ENCODE measurements around the gene PCDHGB4. TPM values are rescaled to one million over a fixed set of nuclear protein-coding genes. Genes with fewer than 3 reads are reported as not detected.

Gene PCDHGB4
- total and polyA plus RNA-seq, 10 of the 15 experiments (the other 5 are each of a cell fraction or from before 2014, with no cell fraction given), result 0.02 to 0.20 (median 0.04) TPM; not detected in 4

DNA sequence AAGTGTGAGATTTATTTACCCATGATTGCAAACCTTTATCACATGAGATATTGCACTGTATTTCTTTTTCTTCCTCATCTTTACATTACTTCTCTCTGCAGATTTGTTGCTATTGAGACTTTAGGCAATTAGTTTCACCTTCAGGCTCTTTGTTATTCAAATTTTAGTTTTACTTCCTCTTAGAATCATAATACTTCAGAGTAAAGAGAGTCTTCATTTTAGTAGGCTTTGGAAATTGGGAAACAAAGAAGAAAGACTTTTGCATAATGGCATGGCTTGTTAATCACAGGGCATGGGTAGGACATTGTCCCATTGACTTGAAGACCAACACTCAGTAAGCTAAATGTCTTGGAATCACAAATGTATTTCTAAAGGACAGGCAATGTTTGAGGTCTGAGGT, 24.8 kb upstream of the PCDHGB4 start:
- in situ Hi-C loops (cut with MboI), result no loop called here
- intact Hi-C loops (cut with micrococcal nuclease; ENCODE audit: unreplicated experiment), result no loop called here
- ChIA-PET CTCF (no interaction called here), SMC1A (ENCODE audit: uncharacterized antibody, unreplicated experiment) (no interaction called here), RAD21 (ENCODE audit: unreplicated experiment) (no interaction called here), POLR2A (no interaction called here)
- Histone ChIP-seq H3K9me3 (replicated peaks; ENCODE audit: control insufficient read depth, insufficient read depth, low read length) (peaks cover 15% of the 10 kb centered on the region; the same call in 2 of the 3 replicates), H3K4me2 (ENCODE audit: control insufficient read depth, insufficient read depth) (no peak overlapping the region), H4K20me1 (ENCODE audit: control insufficient read depth, insufficient read depth) (no peaks in the 10 kb centered on the region), H3K4me1 (ENCODE audit: control insufficient read depth, insufficient read depth, low read length) (no peaks in the 10 kb centered on the region), H3K27ac (ENCODE audit: control insufficient read depth, insufficient read depth) (no peak overlapping the region), H3K9ac (ENCODE audit: control insufficient read depth, insufficient read depth, low read length) (no peak overlapping the region), H3K79me2 (ENCODE audit: control insufficient read depth, insufficient read depth, low read length) (no peaks in the 10 kb centered on the region), H3K36me3 (ENCODE audit: control insufficient read depth in 2 of 2, insufficient read depth in 2 of 2, low read length in 1 of 2) (no peaks in the 10 kb centered on the region), H3K4me3 (no peak overlapping the region), H3K27me3 (replicated peaks in 1 of 2; ENCODE audit: control insufficient read depth in 2 of 2, insufficient read depth in 2 of 2, low read length in 1 of 2) (no peaks in the 10 kb centered on the region; a peak in 1 of 4 replicates), H2AFZ (ENCODE audit: control insufficient read depth, low read depth, low read length) (no peak overlapping the region)
- DNase-seq (ENCODE audit: low read depth, low spot score) (no peak), FAIRE-seq (no peak), ATAC-seq (no peak)
- no TSS peak for BruUV-seq (replicated peaks)
- TF ChIP-seq, protein P1, sequence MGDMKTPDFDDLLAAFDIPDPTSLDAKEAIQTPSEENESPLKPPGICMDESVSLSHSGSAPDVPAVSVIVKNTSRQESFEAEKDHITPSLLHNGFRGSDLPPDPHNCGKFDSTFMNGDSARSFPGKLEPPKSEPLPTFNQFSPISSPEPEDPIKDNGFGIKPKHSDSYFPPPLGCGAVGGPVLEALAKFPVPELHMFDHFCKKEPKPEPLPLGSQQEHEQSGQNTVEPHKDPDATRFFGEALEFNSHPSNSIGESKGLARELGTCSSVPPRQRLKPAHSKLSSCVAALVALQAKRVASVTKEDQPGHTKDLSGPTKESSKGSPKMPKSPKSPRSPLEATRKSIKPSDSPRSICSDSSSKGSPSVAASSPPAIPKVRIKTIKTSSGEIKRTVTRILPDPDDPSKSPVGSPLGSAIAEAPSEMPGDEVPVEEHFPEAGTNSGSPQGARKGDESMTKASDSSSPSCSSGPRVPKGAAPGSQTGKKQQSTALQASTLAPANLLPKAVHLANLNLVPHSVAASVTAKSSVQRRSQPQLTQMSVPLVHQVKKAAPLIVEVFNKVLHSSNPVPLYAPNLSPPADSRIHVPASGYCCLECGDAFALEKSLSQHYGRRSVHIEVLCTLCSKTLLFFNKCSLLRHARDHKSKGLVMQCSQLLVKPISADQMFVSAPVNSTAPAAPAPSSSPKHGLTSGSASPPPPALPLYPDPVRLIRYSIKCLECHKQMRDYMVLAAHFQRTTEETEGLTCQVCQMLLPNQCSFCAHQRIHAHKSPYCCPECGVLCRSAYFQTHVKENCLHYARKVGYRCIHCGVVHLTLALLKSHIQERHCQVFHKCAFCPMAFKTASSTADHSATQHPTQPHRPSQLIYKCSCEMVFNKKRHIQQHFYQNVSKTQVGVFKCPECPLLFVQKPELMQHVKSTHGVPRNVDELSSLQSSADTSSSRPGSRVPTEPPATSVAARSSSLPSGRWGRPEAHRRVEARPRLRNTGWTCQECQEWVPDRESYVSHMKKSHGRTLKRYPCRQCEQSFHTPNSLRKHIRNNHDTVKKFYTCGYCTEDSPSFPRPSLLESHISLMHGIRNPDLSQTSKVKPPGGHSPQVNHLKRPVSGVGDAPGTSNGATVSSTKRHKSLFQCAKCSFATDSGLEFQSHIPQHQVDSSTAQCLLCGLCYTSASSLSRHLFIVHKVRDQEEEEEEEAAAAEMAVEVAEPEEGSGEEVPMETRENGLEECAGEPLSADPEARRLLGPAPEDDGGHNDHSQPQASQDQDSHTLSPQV (IDR thresholded peaks at IDR 0.05), result no peak
- no peak for TF ChIP-seq GABPA (IDR thresholded peaks at IDR 0.05; ENCODE audit: low read depth)
- TF ChIP-seq GATAD2B (conservative IDR thresholded peaks at IDR 0.05; ENCODE audit: low read depth), result no peak
- TF ChIP-seq EZH2 (IDR thresholded peaks at IDR 0.05; ENCODE audit: borderline replicate concordance, control insufficient read depth, low read depth, low read length), result no peak

Data from GM12878 (cell line).